GM23338 (cell line): ENCODE data around the gene LRFN4. TPM values are rescaled to one million over a fixed set of nuclear protein-coding genes. Genes with fewer than 3 reads are reported as not detected.
A peak's percentile ranks its signal among the peaks of the same experiment; 100 is the strongest.

ENCODE experiments used
- ATAC-seq: fragments of 200-7000 bp; cut with Tn5 transposase; 3 replicates; pipeline ENCODE4 v1.9.1; 2020
- DNase-seq: peaks from one replicate; pipeline ENCODE4 v3.0.0-alpha.2; 2015; ENCODE audit warnings: low spot score
- H2AFZ ChIP-seq: fragments of 200-600 bp; sonication (generic); 2 replicates; pipeline ENCODE4 v1.8.0; 2016; ENCODE audit warnings: antibody characterized with exemption, mild to moderate bottlenecking, moderate library complexity
- H3F3A ChIP-seq: fragments of 200-600 bp; sonication (generic); replicated peaks from 2 replicates; pipeline ENCODE4 v1.8.0; 2017; ENCODE audit warnings: antibody characterized with exemption, mixed run types, low read depth
- H3K27ac ChIP-seq: fragments of 200-600 bp; sonication (generic); 2 replicates; pipeline ENCODE4 v1.6.1; 2016; ENCODE audit warnings: low read depth
- H3K27me3 ChIP-seq: fragments of 200-600 bp; sonication (generic); 2 replicates; pipeline ENCODE4 v1.8.0; 2016; ENCODE audit warnings: mild to moderate bottlenecking, mixed run types, moderate library complexity; ENCODE audit not compliant: insufficient read depth
- H3K36me3 ChIP-seq: fragments of 200-600 bp; sonication (generic); 2 replicates; pipeline ENCODE4 v1.8.0; 2016; ENCODE audit warnings: mild to moderate bottlenecking; ENCODE audit not compliant: insufficient read depth
- H3K4me1 ChIP-seq: fragments of 200-600 bp; sonication (generic); 2 replicates; pipeline ENCODE4 v1.8.0; 2016; ENCODE audit warnings: mild to moderate bottlenecking, moderate library complexity; ENCODE audit not compliant: insufficient read depth
- H3K4me2 ChIP-seq: fragments of 200-600 bp; sonication (generic); 2 replicates; pipeline ENCODE4 v1.7.1; 2017; ENCODE audit warnings: mixed run types
- H3K4me3 ChIP-seq: fragments of 200-600 bp; sonication (generic); 2 replicates; pipeline ENCODE4 v1.6.1; 2016; ENCODE audit warnings: mixed run types
- H3K79me2 ChIP-seq: fragments of 200-600 bp; sonication (generic); replicated peaks from 2 replicates; pipeline ENCODE4 v1.8.0; 2017; ENCODE audit warnings: mild to moderate bottlenecking; ENCODE audit not compliant: insufficient read depth
- H3K9me2 ChIP-seq: fragments of 200-600 bp; sonication (generic); 2 replicates; pipeline ENCODE4 v1.8.0; 2017; ENCODE audit not compliant: insufficient read depth
- H4K20me1 ChIP-seq: fragments of 200-600 bp; sonication (generic); replicated peaks from 2 replicates; pipeline ENCODE4 v1.8.0; 2017; ENCODE audit warnings: mild to moderate bottlenecking; ENCODE audit not compliant: insufficient read depth
- H3K27ac Mint-ChIP-seq: 2 replicates; pipeline ENCODE4 v1.8.0; 2020; ENCODE audit warnings: inconsistent platforms, mild to moderate bottlenecking, moderate library complexity, mixed read lengths
- H3K27me3 Mint-ChIP-seq: 3 replicates; pipeline ENCODE4 v1.8.0; 2022; ENCODE audit warnings: low read depth, mild to moderate bottlenecking, moderate library complexity, mixed read lengths, inconsistent platforms; ENCODE audit not compliant: insufficient read depth, poor library complexity
- H3K36me3 Mint-ChIP-seq: 3 replicates; pipeline ENCODE4 v1.8.0; 2021; ENCODE audit warnings: low read depth, mild to moderate bottlenecking, inconsistent platforms, moderate library complexity, mixed read lengths
- H3K4me1 Mint-ChIP-seq: 3 replicates; pipeline ENCODE4 v1.8.0; 2020; ENCODE audit warnings: mild to moderate bottlenecking, inconsistent platforms, mixed read lengths
- H3K4me3 Mint-ChIP-seq: 3 replicates; pipeline ENCODE4 v1.8.0; 2021; ENCODE audit warnings: moderate library complexity, mild to moderate bottlenecking, inconsistent platforms, mixed read lengths
- H3K9me3 Mint-ChIP-seq: 3 replicates; pipeline ENCODE4 v1.8.0; 2020; ENCODE audit warnings: moderate library complexity, mild to moderate bottlenecking, inconsistent platforms, mixed read lengths
- CREB1 ChIP-seq: fragments of 250-450 bp; sonication (Bioruptor Pico); IDR thresholded peaks from 2 replicates; pipeline ENCODE4 v1.5.0; 2020; ENCODE audit warnings: low read depth, mild to moderate bottlenecking, moderate library complexity
- CTCF ChIP-seq, 2 experiments: fragments of 200-600 bp in 1 of 2; sonication (generic) in 1 of 2; conservative IDR thresholded peaks; 2 replicates each; pipeline versions ENCODE4 v1.5.1 to v1.6.1; 2016 to 2017; ENCODE audit warnings: antibody characterized with exemption in 2 of 2, low read depth in 2 of 2, mild to moderate bottlenecking in 2 of 2, moderate library complexity in 1 of 2
- ETS1 ChIP-seq: IDR thresholded peaks from 2 replicates; pipeline ENCODE4 v1.6.1; 2016; ENCODE audit warnings: antibody characterized with exemption
- EZH2phosphoT487 ChIP-seq: fragments of 200-600 bp; sonication (generic); IDR thresholded peaks from one replicate; pipeline ENCODE4 v1.8.1; 2018; ENCODE audit warnings: antibody characterized with exemption; ENCODE audit not compliant: unreplicated experiment
- JUNB ChIP-seq: IDR thresholded peaks from one replicate; pipeline ENCODE4 v1.6.1; 2016; ENCODE audit warnings: antibody characterized with exemption; ENCODE audit not compliant: unreplicated experiment
- NANOG ChIP-seq: IDR thresholded peaks from 2 replicates; pipeline ENCODE4 v1.6.1; 2016; ENCODE audit warnings: antibody characterized with exemption, borderline replicate concordance
- STAT1 ChIP-seq: IDR thresholded peaks from one replicate; pipeline ENCODE4 v1.6.1; 2016; ENCODE audit warnings: antibody characterized with exemption; ENCODE audit not compliant: unreplicated experiment
- ZNF114 ChIP-seq: fragments of 250-450 bp; sonication (Bioruptor Pico); IDR thresholded peaks from 2 replicates; pipeline ENCODE4 v1.5.0; 2020; ENCODE audit warnings: mild to moderate bottlenecking, moderate library complexity
- ZNF331 ChIP-seq: fragments of 250-450 bp; sonication (Bioruptor Pico); IDR thresholded peaks from 2 replicates; pipeline ENCODE4 v1.5.0; 2020; ENCODE audit warnings: low read depth, mild to moderate bottlenecking, moderate library complexity
- ZNF462 ChIP-seq: fragments of 250-450 bp; sonication (Bioruptor Pico); IDR thresholded peaks from 2 replicates; pipeline ENCODE4 v1.5.0; 2020; ENCODE audit warnings: mild to moderate bottlenecking, moderate library complexity
- polyA plus RNA-seq: library from polyadenylated mRNA; unstranded; fragments of >200 nt; fragmentation: Nextera tagmentation; extraction: Ambion mirVana; gene quantifications from 2 replicates; pipeline ENCODE4 v1.2.1, GENCODE V29; 2016
- total RNA-seq: library from RNA; depleted of rRNA; stranded (reverse); fragments of >200 nt; shearing (Covaris generic); gene quantifications from 2 replicates; pipeline ENCODE4 v1.2.3, GENCODE V29; 2014

LRFN4 gene
- total and polyA plus RNA-seq, 2 experiments from 2014 or later, result 9.8 to 63.5 TPM

GRCh38 chr11:66843776-66844495 lies 12.9 kb upstream of the LRFN4 start:
- peak overlapping the region; percentile 50; the same call in 1 of the 2 replicates for H3K27ac ChIP-seq
- peak overlapping the region; percentile 96 for H3K27ac Mint-ChIP-seq

GRCh38 chr11:66844496-66845142 lies 12.2 kb upstream of the LRFN4 start:
- no peak for ATAC-seq
- DNase-seq, result no peak
- H3K4me2 ChIP-seq, result peak overlapping the region; percentile 98
- Mint-ChIP-seq H3K27ac (no peak overlapping the region), H3K4me3 (peak overlapping the region; percentile 84), H3K9me3 (no peaks in the 10 kb centered on the region; the same call in 2 of the 3 replicates), H3K36me3 (peaks cover 18% of the 10 kb centered on the region), H3K4me1 (peaks cover 10% of the 10 kb centered on the region), H3K27me3 (peaks cover 7% of the 10 kb centered on the region)
- TF ChIP-seq ZNF331 (CRISPR knock-in tag) (no peak), ZNF462 (CRISPR knock-in tag) (no peak), STAT1 (no peak), CREB1 (CRISPR knock-in tag) (no peak), CTCF (conservative IDR thresholded peaks at IDR 0.05; ENCODE audit: low read depth in 2 of 2) (no peak), ZNF114 (no peak), EZH2phosphoT487 (no peak)
- peak overlapping the region; percentile 94 for H3K4me3 ChIP-seq
- 0 out of 2 replicates have a peak, but pooled peaks cover 7% of the 10 kb centered on the region for H3F3A ChIP-seq
- no peak overlapping the region for H2AFZ ChIP-seq
- peaks cover 9% of the 10 kb centered on the region for H3K4me1 ChIP-seq
- H3K9me2 ChIP-seq, result no peaks in the 10 kb centered on the region
- peaks cover 17% of the 10 kb centered on the region for H4K20me1 ChIP-seq
- H3K79me2 ChIP-seq, result peaks cover 29% of the 10 kb centered on the region
- H3K27me3 ChIP-seq, result no peaks in the 10 kb centered on the region
- no peaks in the 10 kb centered on the region; the same call in 1 of the 2 replicates for H3K36me3 ChIP-seq
- no peak overlapping the region for H3K27ac ChIP-seq

More at GRCh38 chr11:66843776-66844495, 12.9 kb upstream of the LRFN4 start:
- Mint-ChIP-seq H3K9me3 (no peaks in the 10 kb centered on the region; the same call in 2 of the 3 replicates), H3K27me3 (peaks cover 5% of the 10 kb centered on the region), H3K36me3 (peaks cover 18% of the 10 kb centered on the region), H3K4me1 (peaks cover 10% of the 10 kb centered on the region), H3K4me3 (peak overlapping the region; percentile 84)
- Histone ChIP-seq H3F3A (0 out of 2 replicates have a peak, but pooled peaks cover 7% of the 10 kb centered on the region), H2AFZ (peak overlapping the region; percentile 69; the same call in 1 of the 2 replicates), H3K36me3 (no peaks in the 10 kb centered on the region; the same call in 1 of the 2 replicates), H3K4me1 (peaks cover 9% of the 10 kb centered on the region), H3K9me2 (no peaks in the 10 kb centered on the region), H3K4me2 (peak overlapping the region; percentile 98), H3K79me2 (peaks cover 29% of the 10 kb centered on the region), H4K20me1 (peaks cover 17% of the 10 kb centered on the region), H3K27me3 (no peaks in the 10 kb centered on the region), H3K4me3 (peak overlapping the region; percentile 94)
- DNase-seq, result no peak
- no peak for ATAC-seq
- TF ChIP-seq JUNB (no peak), STAT1 (no peak), ETS1 (no peak), EZH2phosphoT487 (no peak), NANOG (no peak)
